Brain pericyte (primary cell): ENCODE data around the gene GAS2L3.

Experiments
- DNase-seq: peaks from one replicate; pipeline ENCODE4 v3.0.0-alpha.2; 2012; ENCODE audit warnings: low read depth, low spot score

GAS2L3 gene

GRCh38 chr12:100661300-100661951, 87.9 kb downstream of the GAS2L3 start:
- DNase-seq, result no peak

GRCh38 chr12:100666588-100666987, 93.1 kb downstream of the GAS2L3 start:
- no peak for DNase-seq

GRCh38 chr12:100668945-100669536, 95.6 kb downstream of the GAS2L3 start:
- DNase-seq, result no peak

GRCh38 chr12:100669922-100670321, 96.4 kb downstream of the GAS2L3 start:
- DNase-seq, result no peak

GRCh38 chr12:100671396-100672074, 98.1 kb downstream of the GAS2L3 start:
- DNase-seq, result no peak

- no peak for DNase-seq
Measured at GRCh38 chr12:100672075-100672592, 98.7 kb downstream of the GAS2L3 start.

- no peak for DNase-seq
Measured at GRCh38 chr12:100674036-100674888, 100.8 kb downstream of the GAS2L3 start.
